Uterus (tissue), 2 donors: ENCODE data around the gene HIVEP2.

Experiments
- CTCF ChIP-seq, 4 experiments: fragments of 200-600 bp in 2 of 4; fragments of 450-650 bp in 2 of 4; sonication (generic) in 2 of 4; IDR thresholded peaks; one replicate each; pipeline ENCODE4 v1.5.1; 2016 to 2019; ENCODE audit warnings: antibody characterized with exemption in 4 of 4, mild to moderate bottlenecking in 2 of 4, moderate library complexity in 1 of 4
- POLR2A ChIP-seq, 2 donors: fragments of 450-650 bp; IDR thresholded peaks; one replicate each; pipeline ENCODE4 v1.6.1; 2016; ENCODE audit warnings: antibody characterized with exemption in 2 of 2, mild to moderate bottlenecking in 1 of 2, moderate library complexity in 1 of 2

- TF ChIP-seq POLR2A (IDR thresholded peaks at IDR 0.05): no peak
- TF ChIP-seq CTCF (IDR thresholded peaks at IDR 0.05): no peak
These were observed 74.1 kb downstream of the HIVEP2 start for GRCh38 chr6:142870787-142871415.
